Neutrophil (primary cell): Measurements from ENCODE around the gene RIN3.
"Not testable (repeated sequence)": the region's sequence is repeated elsewhere in the genome, so short reads cannot be mapped to it uniquely, and the experiment has no call there.

Experiments
- H3K27ac ChIP-seq: fragments of 200-600 bp; sonication (generic); 2 replicates; pipeline ENCODE4 v1.5.1; 2016; ENCODE audit warnings: mild to moderate bottlenecking, moderate library complexity
- H3K27me3 ChIP-seq: fragments of 200-600 bp; sonication (generic); 2 replicates; pipeline ENCODE4 v1.6.0; 2016; ENCODE audit warnings: mild to moderate bottlenecking
- H3K36me3 ChIP-seq: fragments of 200-600 bp; sonication (generic); 2 replicates; pipeline ENCODE4 v1.5.1; 2017
- H3K4me1 ChIP-seq, 2 experiments: fragments of 200-600 bp in 1 of 2; sonication (generic) in 1 of 2; 1 replicate in 1 of 2; 2 replicates in 1 of 2; pipeline versions ENCODE4 v1.5.1 to v1.6.1; 2013 to 2016; ENCODE audit warnings: low read depth in 1 of 2, low read length in 1 of 2, mild to moderate bottlenecking in 1 of 2, moderate library complexity in 1 of 2; ENCODE audit not compliant: control insufficient read depth in 1 of 2, insufficient read depth in 1 of 2
- H3K4me3 ChIP-seq, 2 experiments: fragments of 200-600 bp in 1 of 2; sonication (generic) in 1 of 2; 1 replicate in 1 of 2; 2 replicates in 1 of 2; pipeline ENCODE4 v1.5.1; 2013 to 2016; ENCODE audit warnings: low read depth in 1 of 2, low read length in 1 of 2, mild to moderate bottlenecking in 1 of 2, moderate library complexity in 1 of 2
- H3K9me3 ChIP-seq: fragments of 200-600 bp; sonication (generic); 2 replicates; pipeline ENCODE4 v1.5.1; 2016
- TF ChIP-seq, protein P1 (sequence below): fragments of 200-600 bp; sonication (generic); IDR thresholded peaks from 2 replicates; pipeline ENCODE4 v1.5.1; 2016; ENCODE audit warnings: antibody characterized with exemption

The RIN3 gene

DNA sequence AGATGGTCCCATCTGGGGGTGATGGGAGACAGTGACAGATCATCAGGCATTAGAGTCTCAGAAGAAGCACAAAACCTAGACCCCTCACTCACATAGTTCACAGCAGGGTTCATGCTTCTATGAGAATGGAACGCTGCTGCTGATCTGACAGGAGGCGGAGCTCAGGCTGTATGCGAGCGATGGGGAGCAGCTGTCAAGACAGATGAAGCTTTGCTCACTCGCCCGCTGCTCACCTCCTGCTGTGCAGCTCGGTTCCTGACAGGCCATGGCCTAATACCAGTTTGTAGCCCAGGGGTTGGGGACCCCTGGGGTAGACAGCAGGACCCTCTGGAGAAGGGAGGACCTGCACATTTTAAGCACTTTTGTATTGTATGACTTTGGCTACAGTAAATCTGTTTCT is 123.6 kb downstream of the RIN3 start:
- Histone ChIP-seq H3K27me3 (no peaks in the 10 kb centered on the region), H3K4me1 (peaks cover 51 to 60% of the 10 kb centered on the region in 2 experiments), H3K9me3 (no peaks in the 10 kb centered on the region), H3K36me3 (peaks cover 36% of the 10 kb centered on the region), H3K27ac (peak overlapping the region; percentile 5), H3K4me3 (no peak overlapping the region)
- TF ChIP-seq, protein P1, sequence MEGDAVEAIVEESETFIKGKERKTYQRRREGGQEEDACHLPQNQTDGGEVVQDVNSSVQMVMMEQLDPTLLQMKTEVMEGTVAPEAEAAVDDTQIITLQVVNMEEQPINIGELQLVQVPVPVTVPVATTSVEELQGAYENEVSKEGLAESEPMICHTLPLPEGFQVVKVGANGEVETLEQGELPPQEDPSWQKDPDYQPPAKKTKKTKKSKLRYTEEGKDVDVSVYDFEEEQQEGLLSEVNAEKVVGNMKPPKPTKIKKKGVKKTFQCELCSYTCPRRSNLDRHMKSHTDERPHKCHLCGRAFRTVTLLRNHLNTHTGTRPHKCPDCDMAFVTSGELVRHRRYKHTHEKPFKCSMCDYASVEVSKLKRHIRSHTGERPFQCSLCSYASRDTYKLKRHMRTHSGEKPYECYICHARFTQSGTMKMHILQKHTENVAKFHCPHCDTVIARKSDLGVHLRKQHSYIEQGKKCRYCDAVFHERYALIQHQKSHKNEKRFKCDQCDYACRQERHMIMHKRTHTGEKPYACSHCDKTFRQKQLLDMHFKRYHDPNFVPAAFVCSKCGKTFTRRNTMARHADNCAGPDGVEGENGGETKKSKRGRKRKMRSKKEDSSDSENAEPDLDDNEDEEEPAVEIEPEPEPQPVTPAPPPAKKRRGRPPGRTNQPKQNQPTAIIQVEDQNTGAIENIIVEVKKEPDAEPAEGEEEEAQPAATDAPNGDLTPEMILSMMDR = no peak

DNA sequence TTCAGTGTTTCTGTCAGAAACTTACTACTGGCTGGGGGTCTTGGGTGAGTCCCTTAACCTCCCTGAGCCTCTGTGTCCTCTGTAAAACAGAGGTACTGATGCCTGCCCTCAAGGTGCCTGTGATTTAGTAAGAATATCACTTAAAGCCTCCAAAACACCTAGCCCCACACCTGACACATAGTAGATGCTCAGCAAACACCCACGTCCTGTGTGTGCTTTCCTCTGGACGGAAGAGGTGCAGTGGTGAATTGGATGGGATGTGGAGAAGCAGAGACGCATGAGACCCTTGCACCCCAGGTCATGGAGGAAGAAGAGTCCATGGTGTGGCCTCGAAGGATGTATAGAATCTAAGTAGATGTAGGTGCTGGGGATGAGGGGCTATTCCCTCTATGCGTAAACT is 124.3 kb downstream of the RIN3 start:
- H3K4me1 ChIP-seq = peaks cover 45 to 54% of the 10 kb centered on the region in 2 experiments
- no peaks in the 10 kb centered on the region for H3K27me3 ChIP-seq
- no peaks in the 10 kb centered on the region for H3K9me3 ChIP-seq
- H3K4me3 ChIP-seq = no peak overlapping the region
- TF ChIP-seq, protein P1 = no peak
- peaks cover 42% of the 10 kb centered on the region for H3K36me3 ChIP-seq
- H3K27ac ChIP-seq = peak overlapping the region; percentile 13

DNA sequence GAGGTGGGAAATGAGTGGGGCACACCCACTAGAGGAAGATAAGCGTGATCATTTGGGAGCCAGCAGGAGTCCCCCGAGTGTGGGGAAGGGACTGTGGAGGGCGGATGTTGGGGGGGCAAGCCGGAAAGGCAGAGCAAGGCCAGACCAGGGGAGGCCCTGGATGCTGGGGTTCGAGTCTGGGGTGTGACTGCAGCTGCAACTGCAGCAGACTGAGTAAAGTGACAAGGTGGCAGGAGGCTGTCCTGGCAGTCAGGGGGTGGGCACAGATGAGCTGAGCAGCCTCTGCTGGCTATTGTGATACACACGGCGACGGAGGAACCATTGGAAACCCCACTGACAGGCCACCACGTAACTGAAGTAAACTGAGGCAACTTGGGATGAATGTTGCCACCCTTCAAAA is 124.7 kb downstream of the RIN3 start:
- TF ChIP-seq, protein P1 = no peak
- peaks cover 46% of the 10 kb centered on the region for H3K36me3 ChIP-seq

DNA sequence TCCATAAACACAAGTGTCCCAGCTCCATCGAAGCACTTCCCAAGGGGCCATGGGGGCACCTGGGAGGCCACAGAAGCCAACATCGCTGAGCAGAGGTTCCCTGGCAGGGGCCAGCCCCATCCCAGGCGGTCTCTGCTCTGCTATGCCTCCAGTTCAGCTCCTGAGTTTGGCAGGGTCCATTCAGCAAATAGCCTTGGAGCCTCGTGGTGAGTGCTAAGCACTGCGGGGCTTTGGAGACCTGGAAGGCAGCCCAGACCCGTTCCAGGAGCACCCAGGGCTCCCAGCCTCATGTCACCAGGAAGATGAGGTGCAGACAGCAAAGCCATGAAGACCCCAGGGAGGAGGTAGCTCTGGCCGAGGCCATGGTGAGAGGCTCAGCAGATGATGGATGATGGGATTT is 125.3 kb downstream of the RIN3 start:
- Histone ChIP-seq H3K4me1 (peaks cover 34 to 47% of the 10 kb centered on the region in 2 experiments), H3K27me3 (no peaks in the 10 kb centered on the region), H3K27ac (peak overlapping the region; percentile 54), H3K36me3 (peaks cover 51% of the 10 kb centered on the region), H3K4me3 (no peak overlapping the region), H3K9me3 (no peaks in the 10 kb centered on the region)
- TF ChIP-seq, protein P1 = no peak

More for the DNA sequence above, 124.7 kb downstream of the RIN3 start:
- Histone ChIP-seq H3K9me3 (no peaks in the 10 kb centered on the region), H3K27ac (peak overlapping the region; percentile 13), H3K4me1 (peaks cover 41 to 50% of the 10 kb centered on the region in 2 experiments), H3K27me3 (no peaks in the 10 kb centered on the region), H3K4me3 (no peak overlapping the region)

DNA sequence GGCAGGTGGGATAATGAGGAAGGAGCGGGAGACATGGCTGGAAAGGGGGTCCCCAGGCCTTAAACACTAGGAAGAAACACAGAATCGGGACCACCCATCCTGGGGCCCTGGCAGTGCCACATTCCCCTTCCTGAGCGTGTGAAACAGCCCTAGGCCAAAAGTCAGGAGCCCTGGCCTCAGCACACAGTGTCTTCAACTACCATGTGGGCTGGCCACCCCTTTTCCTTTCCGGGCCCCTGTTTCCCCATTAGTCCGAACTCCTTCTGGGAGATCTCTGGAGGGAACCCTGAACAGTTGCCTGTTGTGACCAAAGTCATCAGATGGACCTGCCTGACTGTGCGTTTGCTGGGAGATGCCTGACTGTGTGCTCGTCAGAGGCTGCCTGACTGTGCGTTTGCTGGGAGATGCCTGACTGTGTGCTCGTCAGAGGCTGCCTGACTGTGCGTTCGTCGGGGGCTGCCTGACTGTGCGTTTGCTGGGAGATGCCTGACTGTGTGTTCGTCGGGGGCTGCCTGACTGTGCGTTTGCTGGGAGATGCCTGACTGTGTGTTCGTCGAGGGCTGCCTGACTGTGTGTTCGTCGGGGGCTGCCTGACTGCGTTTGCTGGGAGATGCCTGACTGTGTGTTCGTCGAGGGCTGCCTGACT is 126.0 kb downstream of the RIN3 start:
- not testable (repeated sequence) for H3K27me3 ChIP-seq, H3K4me3 ChIP-seq, H3K9me3 ChIP-seq
- peaks cover 31 to 48% of the 10 kb centered on the region in 2 experiments for H3K4me1 ChIP-seq
- peak overlapping the region; percentile 54 for H3K27ac ChIP-seq
- H3K36me3 ChIP-seq = peaks cover 58% of the 10 kb centered on the region

DNA sequence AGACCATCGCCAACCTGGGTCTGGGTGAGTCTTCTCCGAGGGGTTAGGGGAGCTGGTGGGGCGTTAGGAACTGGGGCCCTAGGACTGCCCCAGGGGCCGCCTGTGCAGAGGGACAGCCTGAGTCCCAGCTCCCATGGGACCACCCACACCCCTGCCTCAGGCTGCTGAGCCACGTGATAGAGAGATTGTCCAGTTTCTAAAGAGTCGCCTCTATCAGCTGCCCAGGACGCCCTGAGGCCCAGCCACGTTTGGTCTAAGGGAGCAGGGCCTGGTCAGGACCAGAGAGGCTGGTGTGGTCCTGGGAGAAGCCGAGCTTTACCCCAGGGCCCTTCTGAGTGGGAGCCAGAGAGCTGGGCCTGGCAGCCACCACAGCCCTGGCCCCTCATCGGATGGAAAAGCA is 127.7 kb downstream of the RIN3 start:
- H3K27me3 ChIP-seq = no peaks in the 10 kb centered on the region
- TF ChIP-seq, protein P1 = no peak
- H3K9me3 ChIP-seq = no peaks in the 10 kb centered on the region
- H3K4me3 ChIP-seq = no peak overlapping the region
- H3K27ac ChIP-seq = peak overlapping the region; percentile 47
- peaks cover 32 to 48% of the 10 kb centered on the region in 2 experiments for H3K4me1 ChIP-seq
- H3K36me3 ChIP-seq = peaks cover 64% of the 10 kb centered on the region
